Activated T-helper 17 cell treated with anti-CD3 and anti-CD28 coated beads, Interleukin-2, amount 50 U/mL, for 72 hours (primary cell): Measurements from ENCODE around the gene LY6G5B. TPM values are rescaled to one million over a fixed set of nuclear protein-coding genes. Genes with fewer than 3 reads are reported as not detected.

ENCODE experiments used
- ATAC-seq: fragments of 150-1000 bp; cut with Tn5 transposase; replicated peaks from 2 replicates; pipeline ENCODE4 v1.10.0; 2021; ENCODE audit warnings: mild to moderate bottlenecking, moderate library complexity
- H3K27ac Mint-ChIP-seq: one replicate; pipeline ENCODE4 v1.8.0; 2022; ENCODE audit warnings: mixed read lengths
- H3K27me3 Mint-ChIP-seq: one replicate; pipeline ENCODE4 v1.8.0; 2022; ENCODE audit warnings: mixed read lengths
- H3K36me3 Mint-ChIP-seq: one replicate; pipeline ENCODE4 v1.8.0; 2022; ENCODE audit warnings: low read depth, mild to moderate bottlenecking, mixed read lengths
- H3K4me1 Mint-ChIP-seq: one replicate; pipeline ENCODE4 v1.8.0; 2022; ENCODE audit warnings: mixed read lengths
- H3K4me3 Mint-ChIP-seq: one replicate; pipeline ENCODE4 v1.8.0; 2022; ENCODE audit warnings: mild to moderate bottlenecking, mixed read lengths
- H3K9me3 Mint-ChIP-seq: one replicate; pipeline ENCODE4 v1.8.0; 2022; ENCODE audit warnings: mixed read lengths
- total RNA-seq, 2 donors: library from RNA; stranded (reverse); gene quantifications; one replicate each; pipeline ENCODE4 v1.2.3, GENCODE V29; 2022

The LY6G5B gene
- total RNA-seq, 2 donors from 2014 or later: 25.3 to 28.1 TPM

- Mint-ChIP-seq H3K9me3 (no peaks in the 10 kb centered on the region), H3K36me3 (peaks cover 94% of the 10 kb centered on the region), H3K4me1 (peaks cover 23% of the 10 kb centered on the region), H3K27me3 (no peaks in the 10 kb centered on the region), H3K27ac (peak overlapping the region; percentile 97), H3K4me3 (peak overlapping the region; percentile 96)
- no peak for ATAC-seq
Observed at GRCh38 chr6:31663961-31664789, 5.6 kb upstream of the LY6G5B start.

GRCh38 chr6:31664790-31665500 is 4.8 kb upstream of the LY6G5B start, which contains the start of gene GPANK1:
TSS of gene GPANK1 (minus strand) at chr6:31664997. CDS start at chr6:31664478, 519 bp downstream.
- no peaks in the 10 kb centered on the region for H3K9me3 Mint-ChIP-seq
- H3K27ac Mint-ChIP-seq: peak within 1 kb of the TSS; percentile 97
- peaks cover 23% of the 10 kb centered on the region for H3K4me1 Mint-ChIP-seq
- H3K4me3 Mint-ChIP-seq: peak within 1 kb of the TSS; percentile 96
- ATAC-seq: peak; percentile 43
- H3K27me3 Mint-ChIP-seq: no peaks in the 10 kb centered on the region
- H3K36me3 Mint-ChIP-seq: peaks cover 94% of the 10 kb centered on the region

GRCh38 chr6:31665501-31666336 is 4.1 kb upstream of the LY6G5B start, which contains the start of gene CSNK2B:
TSS of gene CSNK2B (plus strand) at chr6:31666080. CDS start at chr6:31666832, 752 bp downstream.
- peak within 1 kb of the TSS; percentile 97 for H3K27ac Mint-ChIP-seq
- no peaks in the 10 kb centered on the region for H3K9me3 Mint-ChIP-seq
- H3K4me3 Mint-ChIP-seq: peak within 1 kb of the TSS; percentile 96
- H3K27me3 Mint-ChIP-seq: no peaks in the 10 kb centered on the region
- peaks cover 23% of the 10 kb centered on the region for H3K4me1 Mint-ChIP-seq
- H3K36me3 Mint-ChIP-seq: peaks cover 96% of the 10 kb centered on the region
- ATAC-seq: peak; percentile 93

GRCh38 chr6:31666337-31666965 is 3.3 kb upstream of the LY6G5B start:
- no peak for ATAC-seq
- peak overlapping the region; percentile 96 for H3K4me3 Mint-ChIP-seq
- H3K4me1 Mint-ChIP-seq: peaks cover 23% of the 10 kb centered on the region
- H3K36me3 Mint-ChIP-seq: peaks cover 96% of the 10 kb centered on the region
- H3K27me3 Mint-ChIP-seq: no peaks in the 10 kb centered on the region
- no peaks in the 10 kb centered on the region for H3K9me3 Mint-ChIP-seq
- H3K27ac Mint-ChIP-seq: peak overlapping the region; percentile 97

- no peak for ATAC-seq
- H3K4me3 Mint-ChIP-seq: no peak overlapping the region
- no peaks in the 10 kb centered on the region for H3K9me3 Mint-ChIP-seq
- peaks cover 33% of the 10 kb centered on the region for H3K36me3 Mint-ChIP-seq
- H3K27ac Mint-ChIP-seq: peak overlapping the region; percentile 34
- no peaks in the 10 kb centered on the region for H3K27me3 Mint-ChIP-seq
- peaks cover 15% of the 10 kb centered on the region for H3K4me1 Mint-ChIP-seq
Observed at GRCh38 chr6:31676322-31676903, 6.6 kb downstream of the LY6G5B start.

GRCh38 chr6:31676904-31677303 is 7.1 kb downstream of the LY6G5B start:
- Mint-ChIP-seq H3K9me3 (no peaks in the 10 kb centered on the region), H3K36me3 (peaks cover 28% of the 10 kb centered on the region), H3K4me3 (no peak overlapping the region), H3K4me1 (peaks cover 15% of the 10 kb centered on the region), H3K27ac (peak overlapping the region; percentile 34), H3K27me3 (no peaks in the 10 kb centered on the region)
- no peak for ATAC-seq

- no peaks in the 10 kb centered on the region for H3K27me3 Mint-ChIP-seq
- peaks cover 17% of the 10 kb centered on the region for H3K36me3 Mint-ChIP-seq
- peaks cover 15% of the 10 kb centered on the region for H3K4me1 Mint-ChIP-seq
- ATAC-seq: no peak
- H3K9me3 Mint-ChIP-seq: no peaks in the 10 kb centered on the region
- no peak overlapping the region for H3K4me3 Mint-ChIP-seq
- H3K27ac Mint-ChIP-seq: peak overlapping the region; percentile 16
Observed at GRCh38 chr6:31677955-31678354, 8.2 kb downstream of the LY6G5B start.

GRCh38 chr6:31680226-31681134 is 10.7 kb downstream of the LY6G5B start, which contains the start of gene LY6G5C:
TSS of gene LY6G5C (minus strand) at chr6:31681067. CDS start at chr6:31680373, 694 bp downstream.
- Mint-ChIP-seq H3K27ac (peak within 1 kb of the TSS; percentile 87), H3K4me3 (peak within 1 kb of the TSS; percentile 88), H3K36me3 (peaks cover 7% of the 10 kb centered on the region), H3K27me3 (no peaks in the 10 kb centered on the region), H3K9me3 (no peaks in the 10 kb centered on the region), H3K4me1 (peaks cover 15% of the 10 kb centered on the region)
- peak; percentile 86 for ATAC-seq

- Mint-ChIP-seq H3K36me3 (peaks cover 15% of the 10 kb centered on the region), H3K9me3 (no peaks in the 10 kb centered on the region), H3K27me3 (no peaks in the 10 kb centered on the region), H3K4me3 (peak overlapping the region; percentile 88), H3K4me1 (peaks cover 15% of the 10 kb centered on the region), H3K27ac (peak overlapping the region; percentile 87)
- peak; percentile 74 for ATAC-seq
Observed at GRCh38 chr6:31681135-31681671, 11.4 kb downstream of the LY6G5B start.

GRCh38 chr6:31683591-31683990 is 13.8 kb downstream of the LY6G5B start:
- peaks cover 35% of the 10 kb centered on the region for H3K36me3 Mint-ChIP-seq
- H3K9me3 Mint-ChIP-seq: no peaks in the 10 kb centered on the region
- H3K27me3 Mint-ChIP-seq: no peaks in the 10 kb centered on the region
- H3K4me1 Mint-ChIP-seq: peaks cover 9% of the 10 kb centered on the region
- no peak overlapping the region for H3K4me3 Mint-ChIP-seq
- H3K27ac Mint-ChIP-seq: no peak overlapping the region
- no peak for ATAC-seq

- no peak overlapping the region for H3K27ac Mint-ChIP-seq
- H3K4me1 Mint-ChIP-seq: no peaks in the 10 kb centered on the region
- no peak for ATAC-seq
- no peaks in the 10 kb centered on the region for H3K9me3 Mint-ChIP-seq
- no peaks in the 10 kb centered on the region for H3K27me3 Mint-ChIP-seq
- H3K4me3 Mint-ChIP-seq: no peak overlapping the region
- H3K36me3 Mint-ChIP-seq: peaks cover 63% of the 10 kb centered on the region
Observed at GRCh38 chr6:31686483-31686882, 16.7 kb downstream of the LY6G5B start.

- H3K4me1 Mint-ChIP-seq: no peaks in the 10 kb centered on the region
- no peak overlapping the region for H3K4me3 Mint-ChIP-seq
- H3K36me3 Mint-ChIP-seq: peaks cover 68% of the 10 kb centered on the region
- H3K27me3 Mint-ChIP-seq: no peaks in the 10 kb centered on the region
- ATAC-seq: no peak
- no peaks in the 10 kb centered on the region for H3K9me3 Mint-ChIP-seq
- peak overlapping the region; percentile 44 for H3K27ac Mint-ChIP-seq
Observed at GRCh38 chr6:31687321-31687720, 17.5 kb downstream of the LY6G5B start.
